Left lung (tissue), 10 donors: ENCODE data around the gene SPSB2. TPM values are rescaled to one million over a fixed set of nuclear protein-coding genes. Genes with fewer than 3 reads are reported as not detected.

Source experiments
- ATAC-seq: fragments of 200-7000 bp; cut with Tn5 transposase; one replicate; pipeline ENCODE4 v1.9.1; 2020; ENCODE audit warnings: moderate library complexity
- DNase-seq, 4 donors: peaks; one replicate each; pipeline ENCODE4 v3.0.0-alpha.2; 2013 to 2020
- H3K27ac ChIP-seq, 2 donors: fragments of 200-600 bp; sonication (generic) in 1 of 2; one replicate each; pipeline versions ENCODE4 v1.5.0 to v1.8.0; 2020 to 2021
- H3K27me3 ChIP-seq, 2 donors: fragments of 200-600 bp; sonication (generic) in 1 of 2; one replicate each; pipeline versions ENCODE4 v1.5.0 to v1.8.0; 2020 to 2021
- H3K36me3 ChIP-seq, 2 donors: fragments of 200-600 bp; sonication (generic) in 1 of 2; one replicate each; pipeline versions ENCODE4 v1.5.0 to v1.8.0; 2020 to 2021
- H3K4me1 ChIP-seq, 2 donors: fragments of 200-600 bp; one replicate each; pipeline ENCODE4 v1.8.0; 2021
- H3K4me3 ChIP-seq, 2 donors: fragments of 200-600 bp; sonication (generic) in 1 of 2; one replicate each; pipeline versions ENCODE4 v1.5.0 to v1.8.0; 2020 to 2021; ENCODE audit warnings: mild to moderate bottlenecking in 1 of 2
- H3K9me3 ChIP-seq, 2 donors: fragments of 200-600 bp; sonication (generic) in 1 of 2; one replicate each; pipeline versions ENCODE4 v1.5.0 to v1.8.0; 2020 to 2021
- intact Hi-C, 2 donors: fragments of 100-400 bp; cut with DNase I; formaldehyde crosslinking; loops; one replicate each; pipeline versions ENCODE4 v1.11.2 to v1.14.2; 2022
- polyA plus RNA-seq, 6 donors: library from polyadenylated mRNA; unstranded; fragments of 120-200 nt; gene quantifications; one replicate each; pipeline ENCODE4 v1.2.1, GENCODE V29; 2013; ENCODE audit not compliant: insufficient read length in 6 of 6
- total RNA-seq, 2 donors: library from RNA; stranded (reverse); fragmentation: NEBNext Ultra II Directional; extraction: Animal tissue kit (Norgen Biotek cat#: 25700); gene quantifications; one replicate each; pipeline ENCODE4 v1.2.1, GENCODE V29; 2021
- TF ChIP-seq, protein P1 (sequence below), 2 donors: fragments of 200-600 bp; sonication (generic) in 1 of 2; IDR thresholded peaks; one replicate each; pipeline versions ENCODE4 v1.5.0 to v1.8.0; 2021; ENCODE audit warnings: antibody characterized with exemption in 2 of 2
- donor health status: DM: no; HTN: yes; CAD: no.
- donor health status: DM: no; HTN: no; CAD: no.

Gene SPSB2
- total and polyA plus RNA-seq, 8 donors = 3.4 to 27.1 (median 8.4) TPM

DNA sequence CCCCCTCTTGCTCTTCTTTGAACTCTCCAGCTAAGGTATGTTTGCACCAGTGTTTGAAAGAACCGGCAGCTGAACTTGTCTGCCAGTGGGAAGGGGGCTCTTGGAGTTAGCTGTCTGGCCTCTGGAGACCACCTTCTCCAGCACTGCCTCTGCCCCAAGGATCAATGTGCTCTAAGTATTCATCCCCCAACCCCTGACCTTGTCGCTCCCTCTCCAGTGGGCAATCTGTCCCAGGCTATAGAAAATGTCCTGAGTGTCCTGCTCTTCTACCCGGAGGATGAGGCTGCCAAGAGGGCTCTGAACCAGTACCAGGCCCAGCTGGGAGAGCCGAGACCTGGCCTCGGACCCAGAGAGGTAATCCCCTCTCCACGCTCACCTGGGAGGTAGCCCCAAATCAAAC is 42.1 kb downstream of the SPSB2 start:
- ATAC-seq = no peak
- Histone ChIP-seq H3K4me3 (no peak overlapping the region), H3K36me3 (no peaks in the 10 kb centered on the region), H3K9me3 (no peaks in the 10 kb centered on the region), H3K27me3 (peaks cover 0 to 47% of the 10 kb centered on the region in 2 donors), H3K27ac (no peak overlapping the region), H3K4me1 (peaks cover 6 to 25% of the 10 kb centered on the region in 2 donors)
- intact Hi-C loops = no loop called here
- no peak for DNase-seq
- TF ChIP-seq, protein P1, sequence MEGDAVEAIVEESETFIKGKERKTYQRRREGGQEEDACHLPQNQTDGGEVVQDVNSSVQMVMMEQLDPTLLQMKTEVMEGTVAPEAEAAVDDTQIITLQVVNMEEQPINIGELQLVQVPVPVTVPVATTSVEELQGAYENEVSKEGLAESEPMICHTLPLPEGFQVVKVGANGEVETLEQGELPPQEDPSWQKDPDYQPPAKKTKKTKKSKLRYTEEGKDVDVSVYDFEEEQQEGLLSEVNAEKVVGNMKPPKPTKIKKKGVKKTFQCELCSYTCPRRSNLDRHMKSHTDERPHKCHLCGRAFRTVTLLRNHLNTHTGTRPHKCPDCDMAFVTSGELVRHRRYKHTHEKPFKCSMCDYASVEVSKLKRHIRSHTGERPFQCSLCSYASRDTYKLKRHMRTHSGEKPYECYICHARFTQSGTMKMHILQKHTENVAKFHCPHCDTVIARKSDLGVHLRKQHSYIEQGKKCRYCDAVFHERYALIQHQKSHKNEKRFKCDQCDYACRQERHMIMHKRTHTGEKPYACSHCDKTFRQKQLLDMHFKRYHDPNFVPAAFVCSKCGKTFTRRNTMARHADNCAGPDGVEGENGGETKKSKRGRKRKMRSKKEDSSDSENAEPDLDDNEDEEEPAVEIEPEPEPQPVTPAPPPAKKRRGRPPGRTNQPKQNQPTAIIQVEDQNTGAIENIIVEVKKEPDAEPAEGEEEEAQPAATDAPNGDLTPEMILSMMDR (IDR thresholded peaks at IDR 0.05) = no peak

DNA sequence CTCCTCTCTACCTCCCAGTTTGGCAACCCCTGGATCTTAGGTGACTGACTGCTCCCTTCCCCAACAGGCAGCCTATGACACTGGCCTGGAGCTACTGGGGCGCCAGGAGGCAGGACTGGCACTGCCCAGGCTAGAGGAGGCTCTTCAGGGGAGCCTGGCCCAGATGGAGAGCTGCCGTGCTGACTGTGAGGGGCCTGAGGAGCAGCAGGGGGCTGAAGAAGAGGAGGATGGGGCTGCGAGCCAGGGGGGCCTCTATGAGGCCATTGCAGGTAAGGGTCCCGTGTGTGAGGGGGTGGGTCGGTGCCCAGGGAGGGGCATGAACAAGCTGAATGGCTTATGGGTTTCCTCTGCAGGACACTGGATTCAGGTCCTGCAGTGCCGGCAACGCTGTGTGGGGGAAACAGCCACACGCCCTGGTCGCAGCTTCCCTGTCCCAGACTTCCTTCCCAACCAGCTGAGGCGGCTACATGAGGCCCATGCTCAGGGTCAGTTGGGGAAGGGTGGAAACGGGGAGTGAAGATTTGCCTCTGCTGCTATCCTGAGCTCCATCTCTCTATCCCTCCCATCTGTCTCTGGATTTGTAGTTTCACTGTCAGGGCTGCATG is 42.7 kb downstream of the SPSB2 start:
- no peak overlapping the region for H3K27ac ChIP-seq
- peaks cover 7 to 31% of the 10 kb centered on the region in 2 donors for H3K4me1 ChIP-seq
- intact Hi-C loops = no loop called here
- peaks cover 0 to 53% of the 10 kb centered on the region in 2 donors for H3K27me3 ChIP-seq
- H3K9me3 ChIP-seq = no peaks in the 10 kb centered on the region
- no peaks in the 10 kb centered on the region for H3K36me3 ChIP-seq
- no peak for DNase-seq
- no peak overlapping the region for H3K4me3 ChIP-seq
- ATAC-seq = no peak
- TF ChIP-seq, protein P1 (IDR thresholded peaks at IDR 0.05) = no peak

DNA sequence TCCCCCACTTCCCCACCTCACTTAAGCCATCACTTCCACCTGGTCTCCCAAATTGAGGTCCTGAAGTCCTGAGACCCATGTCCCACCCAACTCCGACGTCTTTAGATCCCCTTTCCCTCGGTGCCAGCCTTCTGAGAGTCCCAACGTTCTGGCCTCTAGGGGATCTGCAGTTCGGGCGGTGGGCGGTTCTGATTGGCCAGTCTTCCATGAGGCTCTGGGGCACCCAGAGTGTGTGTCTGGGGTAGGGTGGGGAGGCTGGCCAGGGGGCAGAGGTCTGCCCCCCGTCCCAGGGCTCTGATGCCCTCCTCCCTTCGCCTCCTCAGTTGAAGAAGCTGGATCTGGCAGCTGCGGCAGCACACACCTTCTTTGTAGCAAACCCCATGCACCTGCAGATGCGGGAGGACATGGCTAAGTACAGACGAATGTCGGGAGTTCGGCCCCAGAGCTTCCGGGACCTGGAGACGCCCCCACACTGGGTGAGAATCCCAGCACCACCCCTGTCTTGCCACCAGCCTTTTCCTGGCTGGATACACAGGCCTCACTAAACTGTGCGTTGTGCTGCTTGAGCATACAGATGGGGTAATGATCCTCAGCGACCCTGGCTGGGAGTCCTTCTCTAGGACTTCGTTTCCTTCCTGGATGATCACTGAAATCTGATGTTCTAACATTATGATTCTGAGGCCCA is 43.4 kb downstream of the SPSB2 start:
- intact Hi-C loops = no loop called here
- H3K27me3 ChIP-seq = peaks cover 0 to 61% of the 10 kb centered on the region in 2 donors
- ATAC-seq (no peak), DNase-seq (no peak)
- peak overlapping the region; percentile 57 to 72 for H3K4me3 ChIP-seq
- TF ChIP-seq, protein P1 (IDR thresholded peaks at IDR 0.05) = no peak
- H3K9me3 ChIP-seq = no peaks in the 10 kb centered on the region
- no peak overlapping the region for H3K27ac ChIP-seq
- H3K4me1 ChIP-seq = peaks cover 9 to 34% of the 10 kb centered on the region in 2 donors
- H3K36me3 ChIP-seq = no peaks in the 10 kb centered on the region

DNA sequence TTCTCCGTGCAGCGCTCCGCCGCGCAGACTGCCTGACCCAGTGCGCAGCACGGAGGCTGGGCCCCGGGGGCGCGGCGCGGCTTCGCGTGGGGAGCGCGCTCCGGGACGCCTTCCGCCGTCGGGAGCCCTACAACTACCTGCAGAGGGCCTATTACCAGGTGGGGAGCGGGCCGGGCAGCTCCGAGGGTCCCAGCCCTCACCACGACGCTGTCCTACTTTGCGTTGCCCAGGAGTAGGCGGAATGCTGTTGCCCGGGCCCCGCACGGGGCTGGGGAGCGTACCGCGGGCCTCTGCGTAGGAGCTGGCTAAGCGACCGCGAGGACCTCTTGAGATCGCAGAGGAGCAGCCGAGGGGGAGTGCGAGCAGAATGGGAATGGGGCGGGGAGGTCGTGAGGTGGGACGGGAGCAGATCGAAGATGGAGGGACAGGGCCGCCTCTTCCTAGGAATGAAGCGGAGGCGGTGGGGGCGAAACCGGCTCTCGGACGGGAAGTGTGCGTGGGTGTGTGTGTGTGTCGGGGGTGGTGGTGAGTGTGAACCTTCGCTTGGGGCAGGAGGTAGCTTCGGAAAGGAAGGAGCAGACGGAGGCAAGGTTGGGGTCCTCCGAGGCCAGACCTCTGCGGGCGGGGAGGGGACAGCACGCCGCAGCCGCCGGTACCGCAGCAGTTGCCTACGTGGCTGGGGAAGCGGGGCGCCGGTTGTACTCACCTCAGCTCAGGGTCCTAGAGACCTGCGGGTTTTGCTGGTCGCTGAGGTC is 44.1 kb downstream of the SPSB2 start:
- peaks cover 0 to 68% of the 10 kb centered on the region in 2 donors for H3K27me3 ChIP-seq
- no peaks in the 10 kb centered on the region for H3K36me3 ChIP-seq
- peak overlapping the region; percentile 57 to 72 for H3K4me3 ChIP-seq
- ATAC-seq (peak; percentile 21), DNase-seq (peak; percentile 32 to 82 (median 52))
- intact Hi-C loops = no loop called here
- TF ChIP-seq, protein P1 (IDR thresholded peaks at IDR 0.05) = no peak
- no peaks in the 10 kb centered on the region for H3K9me3 ChIP-seq
- peaks cover 9 to 34% of the 10 kb centered on the region in 2 donors for H3K4me1 ChIP-seq
- H3K27ac ChIP-seq = peak overlapping the region; percentile 37 to 70
